HG03354 (cell line): ENCODE measurements around the gene CSMD2.

Experiments used
- ATAC-seq: cut with Tn5 transposase; IDR thresholded peaks from one replicate; pipeline ENCODE4 v1.9.1; 2021; ENCODE audit warnings: mild to moderate bottlenecking; ENCODE audit not compliant: unreplicated experiment, poor library complexity, severe bottlenecking

CSMD2 gene

GRCh38 chr1:33715195-33715811 lies 449.7 kb downstream of the CSMD2 start:
- no peak for ATAC-seq

GRCh38 chr1:33714421-33714820 lies 450.6 kb downstream of the CSMD2 start:
- ATAC-seq, result no peak

- no peak for ATAC-seq
Measured at GRCh38 chr1:33713058-33713877, 451.8 kb downstream of the CSMD2 start.

GRCh38 chr1:33712186-33712585 lies 452.8 kb downstream of the CSMD2 start:
- ATAC-seq, result no peak

- ATAC-seq, result no peak
Measured at GRCh38 chr1:33711511-33711910, 453.5 kb downstream of the CSMD2 start.

GRCh38 chr1:33710967-33711366 lies 454.1 kb downstream of the CSMD2 start:
- no peak for ATAC-seq

- ATAC-seq, result no peak
Measured at GRCh38 chr1:33709783-33710718, 455.0 kb downstream of the CSMD2 start.

- no peak for ATAC-seq
Measured at GRCh38 chr1:33709174-33709782, 455.8 kb downstream of the CSMD2 start.

GRCh38 chr1:33706634-33707255 lies 458.3 kb downstream of the CSMD2 start:
- ATAC-seq, result no peak

- ATAC-seq, result no peak
Measured at GRCh38 chr1:33703464-33703863, 461.6 kb downstream of the CSMD2 start.

- no peak for ATAC-seq
Measured at GRCh38 chr1:33698361-33699035, 466.5 kb downstream of the CSMD2 start.

GRCh38 chr1:33697816-33698215 lies 467.2 kb downstream of the CSMD2 start:
- no peak for ATAC-seq

GRCh38 chr1:33696962-33697361 lies 468.1 kb downstream of the CSMD2 start:
- ATAC-seq, result no peak

GRCh38 chr1:33696311-33696710 lies 468.7 kb downstream of the CSMD2 start:
- no peak for ATAC-seq

GRCh38 chr1:33692206-33693188 lies 472.5 kb downstream of the CSMD2 start:
- ATAC-seq, result no peak

GRCh38 chr1:33687000-33687399 lies 478.0 kb downstream of the CSMD2 start:
- no peak for ATAC-seq

GRCh38 chr1:33686551-33686950 lies 478.5 kb downstream of the CSMD2 start:
- ATAC-seq, result no peak

- no peak for ATAC-seq
Measured at GRCh38 chr1:33685256-33685655, 479.8 kb downstream of the CSMD2 start.
